Middle frontal gyrus (tissue), 1 donor: ENCODE data around the gene PEX11B.
"Not testable (repeated sequence)": the region's sequence is repeated elsewhere in the genome, so short reads cannot be mapped to it uniquely, and the experiment has no call there.

Experiments
- DNase-seq: peaks from one replicate; pipeline ENCODE4 v3.0.0-alpha.2; 2015; ENCODE audit warnings: low spot score; ENCODE audit errors: extremely low spot score

The PEX11B gene

GRCh38 chr1:145953861-145954260, 35.3 kb upstream of the PEX11B start:
- DNase-seq, result no peak

GRCh38 chr1:145952903-145953302, 34.4 kb upstream of the PEX11B start:
- no peak for DNase-seq

- DNase-seq, result no peak
These were observed 33.0 kb upstream of the PEX11B start for GRCh38 chr1:145951526-145951925.

- no peak for DNase-seq
These were observed 30.7 kb upstream of the PEX11B start for GRCh38 chr1:145949219-145949618.

- no peak for DNase-seq
These were observed 29.0 kb upstream of the PEX11B start for GRCh38 chr1:145947551-145947950.

- no peak for DNase-seq
These were observed 28.0 kb upstream of the PEX11B start for GRCh38 chr1:145946477-145946986.

GRCh38 chr1:145944532-145944931, 26.0 kb upstream of the PEX11B start:
- DNase-seq, result no peak

GRCh38 chr1:145942871-145943270, 24.4 kb upstream of the PEX11B start:
- no peak for DNase-seq

- DNase-seq, result no peak
These were observed 23.9 kb upstream of the PEX11B start for GRCh38 chr1:145942405-145942804.

- DNase-seq, result no peak
These were observed 18.9 kb upstream of the PEX11B start for GRCh38 chr1:145937436-145937835.

GRCh38 chr1:145936247-145936646, 17.7 kb upstream of the PEX11B start:
- no peak for DNase-seq

GRCh38 chr1:145935708-145936107, 17.2 kb upstream of the PEX11B start:
- DNase-seq, result no peak

- DNase-seq, result not testable (repeated sequence)
These were observed 14.0 kb upstream of the PEX11B start for GRCh38 chr1:145932522-145933009.

- DNase-seq, result no peak
These were observed 9.6 kb upstream of the PEX11B start for GRCh38 chr1:145927916-145928643.

GRCh38 chr1:145927063-145927886, 8.8 kb upstream of the PEX11B start, which contains the start of gene RBM8A:
Gene RBM8A (minus strand): TSS chr1:145927484. CDS start chr1:145927426, 58 bp downstream.
- peak; percentile 94 for DNase-seq

- no peak for DNase-seq
These were observed 8.2 kb upstream of the PEX11B start for GRCh38 chr1:145926686-145927062.

- DNase-seq, result no peak
These were observed 3.7 kb upstream of the PEX11B start for GRCh38 chr1:145922266-145922665.

GRCh38 chr1:145920297-145920696, 1.8 kb upstream of the PEX11B start:
- DNase-seq, result not testable (repeated sequence)

- DNase-seq, result no peak
These were observed 749 bp upstream of the PEX11B start for GRCh38 chr1:145918992-145919939.

- DNase-seq, result no peak
These were observed 922 bp downstream of the PEX11B start for GRCh38 chr1:145917595-145917994.

GRCh38 chr1:145916745-145917144, 1.8 kb downstream of the PEX11B start:
- no peak for DNase-seq
